Heart left ventricle (tissue), 16 donors: ENCODE data around the gene UBR3. TPM values are rescaled to one million over a fixed set of nuclear protein-coding genes. Genes with fewer than 3 reads are reported as not detected.

Source experiments
- ATAC-seq, 4 donors: fragments of 200-7000 bp; cut with Tn5 transposase; one replicate each; pipeline ENCODE4 v1.9.1; 2020 to 2022; ENCODE audit warnings: moderate library complexity in 4 of 4, mild to moderate bottlenecking in 3 of 4, moderate number of reproducible peaks in 1 of 4
- DNase-seq, 5 donors: peaks; one replicate each; pipeline ENCODE4 v3.0.0-alpha.2; 2020
- H3K27ac ChIP-seq, 12 donors: fragments of 200-600 bp; sonication (generic) in 4 of 12; one replicate each; pipeline versions ENCODE4 v1.5.0 to v1.8.0; 2016 to 2022; ENCODE audit warnings: mild to moderate bottlenecking in 2 of 12
- H3K27me3 ChIP-seq, 9 donors: fragments of 200-600 bp; sonication (generic) in 2 of 9; one replicate each; pipeline versions ENCODE4 v1.5.1 to v1.8.0; 2016 to 2022; ENCODE audit warnings: mild to moderate bottlenecking in 3 of 9
- H3K36me3 ChIP-seq, 9 donors: fragments of 200-600 bp; sonication (generic) in 2 of 9; one replicate each; pipeline versions ENCODE4 v1.5.0 to v1.8.0; 2018 to 2022; ENCODE audit warnings: mild to moderate bottlenecking in 2 of 9
- H3K4me1 ChIP-seq, 12 donors: fragments of 200-600 bp; sonication (generic) in 4 of 12; one replicate each; pipeline versions ENCODE4 v1.5.0 to v1.8.0; 2016 to 2022; ENCODE audit warnings: mild to moderate bottlenecking in 3 of 12
- H3K4me3 ChIP-seq, 12 donors: fragments of 200-600 bp; sonication (generic) in 4 of 12; one replicate each; pipeline versions ENCODE4 v1.5.0 to v1.8.0; 2017 to 2022; ENCODE audit warnings: mild to moderate bottlenecking in 9 of 12, moderate library complexity in 4 of 12
- H3K9me3 ChIP-seq, 12 donors: fragments of 200-600 bp; sonication (generic) in 4 of 12; one replicate each; pipeline versions ENCODE4 v1.5.0 to v1.8.0; 2016 to 2022; ENCODE audit warnings: mild to moderate bottlenecking in 1 of 12
- CTCF ChIP-seq, 12 donors: fragments of 200-600 bp; sonication (generic) in 4 of 12; IDR thresholded peaks; one replicate each; pipeline versions ENCODE4 v1.5.0 to v1.8.0; 2018 to 2022; ENCODE audit warnings: antibody characterized with exemption in 12 of 12, mild to moderate bottlenecking in 5 of 12
- POLR2A ChIP-seq, 2 donors: fragments of 450-650 bp; IDR thresholded peaks; one replicate each; pipeline ENCODE4 v1.6.1; 2017; ENCODE audit warnings: antibody characterized with exemption in 2 of 2, mild to moderate bottlenecking in 2 of 2, moderate library complexity in 2 of 2
- WGBS, 4 donors: extraction: QIAGEN DNeasy Blood & Tissue Kit in 2 of 4; methylation state at CpG; one replicate each; pipeline versions ENCODE4 v1.1.5 to v1.1.7; 2013 to 2018; 5-methylcytosine and 5-hydroxymethylcytosine counted together
- intact Hi-C, 10 donors: fragments of 100-400 bp; cut with DNase I; formaldehyde crosslinking; loops; one replicate each; pipeline versions ENCODE4 v1.11.1 to v1.14.2; 2022
- polyA plus RNA-seq, 2 donors: library from polyadenylated mRNA; stranded (reverse); fragments of 200-250 nt; gene quantifications; one replicate each; pipeline ENCODE4 v1.2.3, GENCODE V29; 2013
- total RNA-seq, 9 donors: library from RNA; depleted of rRNA in 2 of 9; stranded (reverse); fragments of >200 nt in 2 of 9; fragmentation: NEBNext Ultra II Directional in 3 of 9; extraction: Animal tissue kit (Norgen Biotek cat#: 25700) in 3 of 9; gene quantifications; one replicate each; pipeline versions ENCODE4 v1.1.0 to v1.2.4, GENCODE V29; 2016 to 2023
- donor health status: ischemic (EF 13 %, LVEDD 7.1; RV severe dilation, severe dysfunction).
- donor health status: healthy with polysubstance abuse.
- donor health status: DM: no; HTN: yes; CAD: no.
- donor health status: DM: no; HTN: no; CAD: no.
- donor health status: ischemic (EF 25% LVEDD 6.9; RV normal size, moderate dysfunction).
- donor health status: ischemic (EF 25% LVEDD 5.7; RV mildly dilated, moderate dysfunction).
- donor health status: healthy.
- donor health status: DM: yes; HTN: yes; CAD: no.
- donor health status: ischemic (EF 35%, LVEDD 5.7; RV mildly dilated, moderate dysfunction).
- donor health status: nonischemic (EF 11% LVEDD 7.7; RV severe dilation, severe dysfunction).
- donor health status: DM: yes; HTN: yes; CAD: no.
- donor health status: PGD.
- donor health status: ischemic (EF 29% LVEDD 5.4; RV normal size, mild dysfunction).
- donor health status: nonischemic (EF 23%, LVEDD 6.1; RV moderate dilation, normal function).

UBR3 gene
- total and polyA plus RNA-seq, 11 donors, result 34.8 to 137 (median 106) TPM

GRCh38 chr2:170076189-170076588 is 248.9 kb downstream of the UBR3 start:
- no peak for DNase-seq
- 90 to 100% (median 96%) methylated on average over 1 of the region's 1 CpG for WGBS, 4 donors
- no peaks in the 10 kb centered on the region for H3K27me3 ChIP-seq
- TF ChIP-seq CTCF (IDR thresholded peaks at IDR 0.05), result no peak
- TF ChIP-seq POLR2A (IDR thresholded peaks at IDR 0.05), result no peak
- ATAC-seq, result no peak
- H3K36me3 ChIP-seq, result peaks cover 0 to 51% (median 22%) of the 10 kb centered on the region in 9 donors
- no peak overlapping the region for H3K4me3 ChIP-seq
- no peak overlapping the region for H3K27ac ChIP-seq
- H3K4me1 ChIP-seq, result peaks cover 0 to 19% (median 9%) of the 10 kb centered on the region in 12 donors
- intact Hi-C loops, result no loop called here
- H3K9me3 ChIP-seq, result peaks cover 0 to 6% (median 0%) of the 10 kb centered on the region in 12 donors

GRCh38 chr2:170077830-170078569 is 250.7 kb downstream of the UBR3 start:
- no peak for ATAC-seq
- Histone ChIP-seq H3K4me3 (no peak overlapping the region), H3K27me3 (no peaks in the 10 kb centered on the region), H3K36me3 (peaks cover 0 to 67% (median 36%) of the 10 kb centered on the region in 9 donors), H3K4me1 (peaks cover 0 to 12% (median 7%) of the 10 kb centered on the region in 12 donors), H3K27ac (no peak overlapping the region), H3K9me3 (no peaks in the 10 kb centered on the region)
- intact Hi-C loops, result no loop called here
- no peak for DNase-seq
- TF ChIP-seq POLR2A (IDR thresholded peaks at IDR 0.05) (no peak), CTCF (IDR thresholded peaks at IDR 0.05) (no peak)
- WGBS, 4 donors, result 90 to 98% (median 93%) methylated on average over 7 of the region's 7 CpGs

GRCh38 chr2:170084820-170085491 is 257.7 kb downstream of the UBR3 start:
- ATAC-seq, result no peak
- WGBS, 4 donors, result 76 to 93% (median 79%) methylated on average over 2 of the region's 2 CpGs
- H3K27me3 ChIP-seq, result no peaks in the 10 kb centered on the region
- no peaks in the 10 kb centered on the region for H3K9me3 ChIP-seq
- no peak overlapping the region for H3K4me3 ChIP-seq
- DNase-seq, result no peak
- H3K4me1 ChIP-seq, result peaks cover 0 to 34% (median 8%) of the 10 kb centered on the region in 12 donors
- intact Hi-C loops, result no loop called here
- no peak overlapping the region for H3K27ac ChIP-seq
- TF ChIP-seq POLR2A (IDR thresholded peaks at IDR 0.05) (no peak), CTCF (IDR thresholded peaks at IDR 0.05) (no peak)
- peaks cover 0 to 44% (median 30%) of the 10 kb centered on the region in 9 donors for H3K36me3 ChIP-seq

- Histone ChIP-seq H3K27ac (no peak overlapping the region), H3K4me1 (peaks cover 0 to 34% (median 8%) of the 10 kb centered on the region in 12 donors), H3K36me3 (peaks cover 0 to 32% (median 18%) of the 10 kb centered on the region in 9 donors), H3K27me3 (no peaks in the 10 kb centered on the region), H3K4me3 (no peak overlapping the region), H3K9me3 (no peaks in the 10 kb centered on the region)
- 47 to 56% (median 53%) methylated on average over 5 of the region's 5 CpGs for WGBS, 4 donors
- DNase-seq, result no peak
- intact Hi-C loops, result no loop called here
- TF ChIP-seq POLR2A (IDR thresholded peaks at IDR 0.05) (no peak), CTCF (IDR thresholded peaks at IDR 0.05) (no peak)
- peak in 3 of 4 donors; percentile 28 to 43 (median 40) for ATAC-seq
Measured at GRCh38 chr2:170086117-170086688, 258.9 kb downstream of the UBR3 start.
